ENCODE results near the gene PTAFR.

DNA sequence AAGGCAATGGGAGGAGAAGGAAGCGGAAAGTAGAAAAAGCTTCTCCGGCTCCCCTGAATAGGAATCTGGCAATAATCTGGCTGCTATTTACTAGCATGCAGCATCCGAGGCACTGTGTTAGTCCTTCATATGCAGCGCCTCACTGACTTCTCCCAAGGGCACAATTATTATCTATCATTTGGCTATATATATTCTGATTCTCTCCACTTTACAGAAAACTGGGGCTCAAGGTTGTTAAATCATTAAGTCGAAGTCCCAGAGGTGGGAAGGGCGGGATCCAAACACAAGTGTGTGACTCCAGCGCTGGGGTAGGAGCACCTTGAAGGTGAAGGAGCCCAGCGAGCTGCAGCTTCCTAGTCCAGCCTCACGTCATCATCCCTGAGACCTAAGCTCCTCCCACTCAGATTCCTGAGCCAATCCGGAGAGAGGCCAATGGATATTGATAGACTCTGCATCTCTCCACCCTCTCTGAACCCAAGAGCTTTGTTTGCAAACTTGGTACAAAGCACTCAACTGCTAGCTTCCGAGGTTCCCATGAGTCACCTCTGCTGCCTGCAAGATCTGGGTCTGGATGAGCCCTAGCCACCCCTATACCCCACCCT is 71.5 kb downstream of the PTAFR start:
- TF ChIP-seq SIN3A (IDR thresholded peaks at IDR 0.05; ENCODE audit: borderline replicate concordance, insufficient read depth, low read length) (no peak), POLR2AphosphoS5 (IDR thresholded peaks at IDR 0.05; ENCODE audit: low read depth, low read length) (no peak), TAF1 (IDR thresholded peaks at IDR 0.05; ENCODE audit: borderline replicate concordance, insufficient read depth, low read length) (no peak)
